ENCODE measurements around the gene SH3RF2. TPM values are rescaled to one million over a fixed set of nuclear protein-coding genes. Genes with fewer than 3 reads are reported as not detected.

The SH3RF2 gene
- total RNA-seq, 4 donors from 2014 or later = 39.6 to 118 (median 96.0) TPM

DNA sequence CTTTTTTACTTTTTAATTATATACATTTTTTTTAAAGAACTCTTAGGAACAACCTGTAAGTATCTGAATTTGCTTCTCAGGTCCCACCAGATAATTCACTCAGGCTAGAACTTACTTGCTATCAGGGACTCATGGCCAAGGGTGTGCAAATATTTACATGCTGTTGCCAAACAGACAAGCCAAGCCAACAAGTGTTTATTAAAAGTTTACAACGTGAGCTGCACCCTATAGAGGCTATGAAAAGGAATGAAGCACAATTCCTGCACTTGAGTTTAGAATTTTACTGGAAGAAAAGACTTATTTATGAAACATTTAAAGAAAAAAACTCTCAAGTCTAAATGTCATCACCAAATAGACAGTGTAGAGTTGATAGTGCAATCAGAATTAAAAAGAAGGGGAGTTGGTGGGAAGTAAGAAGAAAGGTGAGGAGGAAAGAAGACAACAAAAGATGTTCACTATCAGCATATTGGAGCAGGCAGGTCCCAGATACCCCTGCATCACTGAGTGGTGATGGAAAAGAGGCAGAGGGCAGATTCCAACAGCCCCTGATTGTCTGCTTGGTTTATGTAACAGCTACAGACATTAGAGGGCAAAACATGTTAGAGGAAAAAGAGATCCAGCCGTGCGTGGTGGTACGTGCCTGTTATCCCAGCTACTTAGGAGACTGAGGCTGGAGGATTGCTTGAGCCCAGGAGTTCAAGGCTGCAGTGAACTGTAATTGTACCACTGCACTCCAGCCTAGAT, 32.8 kb downstream of the SH3RF2 start:
- Histone ChIP-seq H3K36me3 (no peaks in the 10 kb centered on the region), H3K9me3 (no peaks in the 10 kb centered on the region), H3K27me3 (no peaks in the 10 kb centered on the region), H3K4me3 (no peak overlapping the region), H3K4me1 (no peaks in the 10 kb centered on the region), H3K27ac (no peak overlapping the region)
- DNase-seq = no peak
- no peak for TF ChIP-seq POLR2A (IDR thresholded peaks at IDR 0.05)
- TF ChIP-seq, protein P1, sequence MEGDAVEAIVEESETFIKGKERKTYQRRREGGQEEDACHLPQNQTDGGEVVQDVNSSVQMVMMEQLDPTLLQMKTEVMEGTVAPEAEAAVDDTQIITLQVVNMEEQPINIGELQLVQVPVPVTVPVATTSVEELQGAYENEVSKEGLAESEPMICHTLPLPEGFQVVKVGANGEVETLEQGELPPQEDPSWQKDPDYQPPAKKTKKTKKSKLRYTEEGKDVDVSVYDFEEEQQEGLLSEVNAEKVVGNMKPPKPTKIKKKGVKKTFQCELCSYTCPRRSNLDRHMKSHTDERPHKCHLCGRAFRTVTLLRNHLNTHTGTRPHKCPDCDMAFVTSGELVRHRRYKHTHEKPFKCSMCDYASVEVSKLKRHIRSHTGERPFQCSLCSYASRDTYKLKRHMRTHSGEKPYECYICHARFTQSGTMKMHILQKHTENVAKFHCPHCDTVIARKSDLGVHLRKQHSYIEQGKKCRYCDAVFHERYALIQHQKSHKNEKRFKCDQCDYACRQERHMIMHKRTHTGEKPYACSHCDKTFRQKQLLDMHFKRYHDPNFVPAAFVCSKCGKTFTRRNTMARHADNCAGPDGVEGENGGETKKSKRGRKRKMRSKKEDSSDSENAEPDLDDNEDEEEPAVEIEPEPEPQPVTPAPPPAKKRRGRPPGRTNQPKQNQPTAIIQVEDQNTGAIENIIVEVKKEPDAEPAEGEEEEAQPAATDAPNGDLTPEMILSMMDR (IDR thresholded peaks at IDR 0.05) = no peak

DNA sequence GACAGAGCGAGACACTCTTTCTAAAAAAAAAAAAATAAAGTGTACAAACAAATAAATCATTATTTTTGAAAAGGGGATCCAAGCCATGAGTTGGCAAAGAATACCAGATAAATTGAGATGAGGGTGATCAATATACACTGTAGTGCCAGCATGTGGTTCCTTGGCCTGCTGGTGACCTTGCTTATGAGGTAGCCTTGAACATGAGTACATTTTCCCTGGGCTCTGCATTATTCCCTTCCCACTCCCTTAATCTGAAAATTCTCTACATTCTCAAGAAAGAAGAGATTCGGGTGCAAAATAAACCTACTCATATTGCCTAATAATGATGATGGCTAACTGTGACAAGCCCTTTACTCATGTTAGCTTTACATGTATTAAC, 33.3 kb downstream of the SH3RF2 start:
- H3K4me1 ChIP-seq = no peaks in the 10 kb centered on the region
- no peaks in the 10 kb centered on the region for H3K27me3 ChIP-seq
- no peak overlapping the region for H3K27ac ChIP-seq
- no peaks in the 10 kb centered on the region for H3K36me3 ChIP-seq
- no peak for DNase-seq
- TF ChIP-seq POLR2A (IDR thresholded peaks at IDR 0.05) = no peak
- TF ChIP-seq, protein P1 (IDR thresholded peaks at IDR 0.05) = no peak
- no peaks in the 10 kb centered on the region for H3K9me3 ChIP-seq
- no peak overlapping the region for H3K4me3 ChIP-seq

DNA sequence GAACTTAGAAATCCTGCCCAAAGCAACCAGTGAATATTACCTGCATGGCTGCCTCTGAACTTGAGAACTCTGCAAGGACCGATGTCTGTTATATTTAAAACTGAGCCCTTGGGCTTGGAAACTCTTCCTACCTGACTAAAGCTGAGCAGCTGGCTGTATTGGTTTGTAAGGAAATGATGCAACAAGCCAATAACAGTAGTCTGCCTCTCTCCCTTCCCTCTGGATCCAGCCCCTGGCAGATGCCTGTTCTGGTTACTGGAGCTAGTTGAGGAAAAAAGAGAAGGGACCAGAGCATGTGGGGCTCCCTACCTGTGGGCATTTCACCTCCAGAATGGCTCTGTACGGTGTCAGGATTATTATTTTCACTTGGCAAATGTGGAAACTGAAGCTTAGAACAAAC, 34.7 kb downstream of the SH3RF2 start:
- H3K4me1 ChIP-seq = no peaks in the 10 kb centered on the region
- no peaks in the 10 kb centered on the region for H3K27me3 ChIP-seq
- no peak overlapping the region for H3K4me3 ChIP-seq
- no peak for TF ChIP-seq POLR2A (IDR thresholded peaks at IDR 0.05)
- TF ChIP-seq, protein P1 (IDR thresholded peaks at IDR 0.05) = no peak
- no peak for DNase-seq
- no peaks in the 10 kb centered on the region for H3K9me3 ChIP-seq
- H3K27ac ChIP-seq = no peak overlapping the region
- no peaks in the 10 kb centered on the region for H3K36me3 ChIP-seq

DNA sequence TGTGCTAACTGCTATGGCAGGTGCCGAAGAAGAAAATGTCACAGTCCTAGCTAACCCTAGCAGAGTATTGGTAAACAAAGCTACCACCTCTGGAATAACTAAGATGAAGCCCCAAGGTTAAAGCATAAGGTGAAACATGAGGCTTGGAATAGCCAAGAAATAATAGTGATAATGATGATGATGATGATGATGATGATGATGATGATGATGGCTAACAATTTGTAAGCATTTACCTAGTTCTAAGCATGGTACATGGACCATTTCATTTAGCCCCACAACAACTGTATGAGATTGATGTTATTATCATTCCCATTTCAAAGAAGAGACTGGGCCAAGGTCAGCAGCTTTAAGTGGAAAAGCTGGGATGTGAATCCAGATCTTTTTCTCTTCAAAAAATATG, 35.3 kb downstream of the SH3RF2 start:
- H3K9me3 ChIP-seq = no peaks in the 10 kb centered on the region
- no peak overlapping the region for H3K4me3 ChIP-seq
- H3K36me3 ChIP-seq = no peaks in the 10 kb centered on the region
- no peak overlapping the region for H3K27ac ChIP-seq
- DNase-seq = no peak
- H3K4me1 ChIP-seq = no peaks in the 10 kb centered on the region
- no peaks in the 10 kb centered on the region for H3K27me3 ChIP-seq
- TF ChIP-seq, protein P1 (IDR thresholded peaks at IDR 0.05) = no peak
- TF ChIP-seq POLR2A (IDR thresholded peaks at IDR 0.05) = no peak

DNA sequence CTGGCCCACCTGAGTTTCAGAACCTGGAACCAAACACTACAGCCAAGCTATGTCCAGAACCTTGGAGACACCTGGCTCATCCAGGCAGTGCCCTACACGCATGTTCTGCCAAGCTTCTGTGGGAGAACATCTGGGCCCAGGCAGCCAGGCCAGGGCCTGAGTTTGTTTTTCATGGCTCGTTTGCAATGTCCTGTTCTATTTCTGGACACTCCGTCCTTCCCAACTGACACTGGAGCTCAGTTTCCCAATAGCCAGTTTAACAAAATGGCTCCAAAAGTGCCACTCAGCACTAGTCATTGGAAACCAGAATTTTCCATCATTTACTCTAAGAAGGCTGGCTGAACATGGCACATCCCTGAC, 38.6 kb downstream of the SH3RF2 start:
- Histone ChIP-seq H3K4me3 (no peak overlapping the region), H3K36me3 (no peaks in the 10 kb centered on the region), H3K4me1 (peaks cover 0 to 5% (median 0%) of the 10 kb centered on the region in 4 donors), H3K27ac (no peak overlapping the region), H3K9me3 (no peaks in the 10 kb centered on the region), H3K27me3 (no peaks in the 10 kb centered on the region)
- TF ChIP-seq, protein P1 (IDR thresholded peaks at IDR 0.05) = no peak
- no peak for TF ChIP-seq POLR2A (IDR thresholded peaks at IDR 0.05)
- no peak for DNase-seq
